NCI-H1417 treated with DMSO at 0.1 percent for 48 hours (cell line): ENCODE results near the gene STK38L.

Experiments
- DNase-seq: peaks from one replicate; lab custom pipeline; 2025; lab: John Stamatoyannopoulos, UW

STK38L gene

GRCh38 chr12:27243804-27244688 lies at the start of gene STK38L:
TSS of gene STK38L (plus strand) at chr12:27244286. CDS start at chr12:27297721, 53,435 bp downstream.
- DNase-seq: peak; percentile 70

- no peak for DNase-seq
These were observed 49.4 kb upstream of the STK38L start for GRCh38 chr12:27194644-27195043.

- DNase-seq: no peak
These were observed 46.0 kb upstream of the STK38L start for GRCh38 chr12:27198036-27198435.

GRCh38 chr12:27199638-27200300 lies 44.3 kb upstream of the STK38L start:
- no peak for DNase-seq

GRCh38 chr12:27201169-27201568 lies 42.9 kb upstream of the STK38L start:
- DNase-seq: no peak

- DNase-seq: no peak
These were observed 37.1 kb upstream of the STK38L start for GRCh38 chr12:27206801-27207502.

- no peak for DNase-seq
These were observed 36.3 kb upstream of the STK38L start for GRCh38 chr12:27207615-27208413.

GRCh38 chr12:27208414-27208750 lies 35.7 kb upstream of the STK38L start:
- no peak for DNase-seq

- no peak for DNase-seq
These were observed 34.7 kb upstream of the STK38L start for GRCh38 chr12:27209257-27209910.

GRCh38 chr12:27210187-27210586 lies 33.9 kb upstream of the STK38L start:
- no peak for DNase-seq

- DNase-seq: no peak
These were observed 31.2 kb upstream of the STK38L start for GRCh38 chr12:27212861-27213260.

GRCh38 chr12:27213304-27213703 lies 30.8 kb upstream of the STK38L start:
- no peak for DNase-seq

- no peak for DNase-seq
These were observed 30.0 kb upstream of the STK38L start for GRCh38 chr12:27213830-27214787.

- no peak for DNase-seq
These were observed 26.5 kb upstream of the STK38L start for GRCh38 chr12:27217590-27217989.

- no peak for DNase-seq
These were observed 24.4 kb upstream of the STK38L start for GRCh38 chr12:27219693-27220054.

- DNase-seq: no peak
These were observed 23.8 kb upstream of the STK38L start for GRCh38 chr12:27220055-27220987.

- no peak for DNase-seq
These were observed 23.1 kb upstream of the STK38L start for GRCh38 chr12:27220988-27221345.

GRCh38 chr12:27221625-27222387 lies 22.3 kb upstream of the STK38L start:
- DNase-seq: no peak
